SW480 (cell line): ENCODE data around the gene CD58.

ENCODE experiments used
- DNase-seq: peaks from one replicate; pipeline ENCODE4 v3.0.0-alpha.2; 2016; ENCODE audit warnings: low spot score

Gene CD58

GRCh38 chr1:116491700-116492357 is 79.0 kb downstream of the CD58 start:
- no peak for DNase-seq

- no peak for DNase-seq
These were observed 80.2 kb downstream of the CD58 start for GRCh38 chr1:116490588-116490987.

GRCh38 chr1:116489231-116489697 is 81.6 kb downstream of the CD58 start:
- peak; percentile 99 for DNase-seq

GRCh38 chr1:116488071-116488470 is 82.8 kb downstream of the CD58 start:
- no peak for DNase-seq

- DNase-seq = no peak
These were observed 83.2 kb downstream of the CD58 start for GRCh38 chr1:116487583-116487982.

- no peak for DNase-seq
These were observed 83.8 kb downstream of the CD58 start for GRCh38 chr1:116487031-116487430.

GRCh38 chr1:116486424-116486823 is 84.4 kb downstream of the CD58 start:
- DNase-seq = no peak

GRCh38 chr1:116485976-116486375 is 84.8 kb downstream of the CD58 start:
- no peak for DNase-seq

GRCh38 chr1:116485071-116485735 is 85.6 kb downstream of the CD58 start:
- DNase-seq = peak; percentile 77

GRCh38 chr1:116483481-116484309 is 87.1 kb downstream of the CD58 start:
- DNase-seq = no peak

GRCh38 chr1:116482490-116482889 is 88.3 kb downstream of the CD58 start:
- DNase-seq = no peak

- DNase-seq = no peak
These were observed 88.9 kb downstream of the CD58 start for GRCh38 chr1:116481934-116482333.

GRCh38 chr1:116478621-116479020 is 92.2 kb downstream of the CD58 start:
- no peak for DNase-seq

- DNase-seq = no peak
These were observed 93.4 kb downstream of the CD58 start for GRCh38 chr1:116477429-116477828.

- no peak for DNase-seq
These were observed 94.5 kb downstream of the CD58 start for GRCh38 chr1:116476321-116476720.

- no peak for DNase-seq
These were observed 95.0 kb downstream of the CD58 start for GRCh38 chr1:116475850-116476218.

GRCh38 chr1:116474921-116475849 is 95.6 kb downstream of the CD58 start:
- DNase-seq = peak; percentile 57

GRCh38 chr1:116472431-116472961 is 98.3 kb downstream of the CD58 start:
- no peak for DNase-seq

GRCh38 chr1:116471241-116471640 is 99.6 kb downstream of the CD58 start:
- DNase-seq = no peak

GRCh38 chr1:116470671-116471070 is 100.2 kb downstream of the CD58 start:
- no peak for DNase-seq

GRCh38 chr1:116466810-116467557 is 103.8 kb downstream of the CD58 start:
- no peak for DNase-seq
